Thoracic aorta (tissue), 2 donors: ENCODE measurements around the gene TENM4. TPM values are rescaled to one million over a fixed set of nuclear protein-coding genes. Genes with fewer than 3 reads are reported as not detected.

ENCODE experiments used
- ATAC-seq: fragments of 150-250 bp; one replicate; pipeline ENCODE4 v1.8.0; 2017; ENCODE audit warnings: low read depth; ENCODE audit not compliant: insufficient number of reproducible peaks, low FRiP score
- DNase-seq: peaks from one replicate; pipeline ENCODE4 v3.0.0-alpha.2; 2020; ENCODE audit warnings: low spot score
- H3K27ac ChIP-seq, 2 donors: fragments of 200-600 bp; sonication (generic); 1 replicate in 1 of 2; 2 replicates in 1 of 2; pipeline ENCODE4 v1.5.1; 2016; ENCODE audit warnings: mild to moderate bottlenecking in 2 of 2, moderate library complexity in 2 of 2
- H3K27me3 ChIP-seq: fragments of 200-600 bp; sonication (generic); replicated peaks from 2 replicates; pipeline ENCODE4 v1.6.0; 2016; ENCODE audit warnings: mild to moderate bottlenecking; ENCODE audit not compliant: insufficient read depth
- H3K36me3 ChIP-seq: fragments of 200-600 bp; sonication (generic); one replicate; pipeline ENCODE4 v1.5.1; 2016
- H3K4me1 ChIP-seq, 2 donors: fragments of 200-600 bp; sonication (generic); 1 replicate in 1 of 2; 2 replicates in 1 of 2; pipeline versions ENCODE4 v1.5.1 to v1.6.0; 2016; ENCODE audit warnings: low read depth in 2 of 2, mild to moderate bottlenecking in 1 of 2; ENCODE audit not compliant: control insufficient read depth in 1 of 2
- H3K4me3 ChIP-seq: fragments of 200-600 bp; sonication (generic); 2 replicates; pipeline ENCODE4 v1.5.1; 2016; ENCODE audit warnings: mild to moderate bottlenecking
- H3K9me3 ChIP-seq: fragments of 200-600 bp; sonication (generic); 2 replicates; pipeline ENCODE4 v1.5.1; 2016
- CTCF ChIP-seq: fragments of 200-600 bp; sonication (generic); IDR thresholded peaks from one replicate; pipeline ENCODE4 v1.5.1; 2019; ENCODE audit warnings: antibody characterized with exemption
- total RNA-seq, 2 donors: library from RNA; depleted of rRNA; stranded (reverse); fragments of >200 nt; gene quantifications; one replicate each; pipeline versions ENCODE4 v1.1.0 to v1.2.3, GENCODE V29; 2016

Gene TENM4
- total RNA-seq, 2 donors from 2014 or later = 6.1 to 13.3 TPM

- no peaks in the 10 kb centered on the region for H3K9me3 ChIP-seq
- no peak for DNase-seq
- no peak overlapping the region for H3K27ac ChIP-seq
- H3K36me3 ChIP-seq = no peaks in the 10 kb centered on the region
- H3K4me3 ChIP-seq = no peak overlapping the region
- H3K27me3 ChIP-seq = no peaks in the 10 kb centered on the region
- ATAC-seq = no peak
- peaks cover 0 to 29% of the 10 kb centered on the region in 2 donors for H3K4me1 ChIP-seq
- no peak for TF ChIP-seq CTCF
Measured at GRCh38 chr11:79434283-79434682, 6.5 kb downstream of the TENM4 start.

GRCh38 chr11:79432138-79432537 is 8.7 kb downstream of the TENM4 start:
- no peak for ATAC-seq
- TF ChIP-seq CTCF = no peak
- H3K27ac ChIP-seq = peak overlapping the region; percentile 33 to 39

GRCh38 chr11:79431535-79431934 is 9.3 kb downstream of the TENM4 start:
- Histone ChIP-seq H3K27me3 (no peaks in the 10 kb centered on the region), H3K4me3 (no peak overlapping the region), H3K4me1 (peaks cover 0 to 21% of the 10 kb centered on the region in 2 donors), H3K36me3 (no peaks in the 10 kb centered on the region), H3K9me3 (no peaks in the 10 kb centered on the region), H3K27ac (peak overlapping the region; percentile 33 to 39)
- ATAC-seq = no peak
- TF ChIP-seq CTCF = no peak
- DNase-seq = no peak

More at GRCh38 chr11:79432138-79432537, 8.7 kb downstream of the TENM4 start:
- Histone ChIP-seq H3K9me3 (no peaks in the 10 kb centered on the region), H3K27me3 (no peaks in the 10 kb centered on the region), H3K4me3 (no peak overlapping the region), H3K4me1 (peaks cover 0 to 27% of the 10 kb centered on the region in 2 donors), H3K36me3 (no peaks in the 10 kb centered on the region)
- no peak for DNase-seq

GRCh38 chr11:79430280-79430679 is 10.6 kb downstream of the TENM4 start:
- no peaks in the 10 kb centered on the region for H3K9me3 ChIP-seq
- no peaks in the 10 kb centered on the region for H3K36me3 ChIP-seq
- H3K27ac ChIP-seq = peak overlapping the region; percentile 4 to 39
- ATAC-seq = no peak
- peaks cover 0 to 20% of the 10 kb centered on the region in 2 donors for H3K4me1 ChIP-seq
- no peak overlapping the region for H3K4me3 ChIP-seq
- no peaks in the 10 kb centered on the region for H3K27me3 ChIP-seq
- TF ChIP-seq CTCF = no peak
- no peak for DNase-seq

- DNase-seq (no peak), ATAC-seq (no peak)
- Histone ChIP-seq H3K4me3 (no peak overlapping the region), H3K36me3 (no peaks in the 10 kb centered on the region), H3K9me3 (no peaks in the 10 kb centered on the region), H3K4me1 (peaks cover 0 to 20% of the 10 kb centered on the region in 2 donors), H3K27me3 (no peaks in the 10 kb centered on the region), H3K27ac (no peak overlapping the region)
- TF ChIP-seq CTCF = no peak
Measured at GRCh38 chr11:79428406-79428805, 12.4 kb downstream of the TENM4 start.
